Measurements from ENCODE around the gene NFIA. TPM values are rescaled to one million over a fixed set of nuclear protein-coding genes. Genes with fewer than 3 reads are reported as not detected.

NFIA gene
- total RNA-seq, 1 experiment from 2014 or later = 0.35 TPM

DNA sequence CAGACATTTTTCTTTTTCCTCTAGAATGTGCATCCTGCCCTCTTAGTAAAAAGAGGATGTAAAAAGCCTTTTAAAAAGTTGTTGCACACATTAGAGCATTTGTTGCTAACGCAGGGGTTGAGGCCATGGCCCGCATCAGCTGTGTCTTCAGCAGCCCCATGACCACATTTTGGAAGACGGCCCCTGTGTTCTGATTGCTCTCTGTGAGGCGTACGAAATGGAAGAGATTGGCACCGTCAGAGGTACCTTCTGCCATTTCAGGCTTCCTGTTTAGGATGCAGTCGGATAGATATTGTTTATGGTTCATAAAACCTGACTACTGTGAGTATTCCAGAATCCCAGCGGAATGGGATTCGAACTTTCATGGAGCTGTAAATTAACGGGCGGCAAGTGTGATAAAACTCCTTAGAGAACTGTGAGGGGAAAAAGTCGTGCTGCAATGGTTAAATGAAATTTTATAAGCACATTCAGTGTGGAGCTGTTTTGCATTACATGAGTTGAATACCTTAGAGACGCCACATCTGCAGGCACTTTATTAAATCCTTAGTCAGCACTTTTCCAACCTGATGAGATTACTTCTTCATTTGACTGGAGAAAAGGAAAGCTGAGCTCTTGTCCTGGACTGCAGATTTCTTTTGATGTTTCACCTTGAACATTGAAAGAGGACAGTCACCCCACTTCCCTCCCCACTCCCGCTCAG lies 368.7 kb downstream of the NFIA start:
- Histone ChIP-seq H2AFZ (ENCODE audit: low read length) (no peak overlapping the region), H3K4me2 (ENCODE audit: insufficient read depth, insufficient read length, low read length) (no peak overlapping the region), H3K18ac (ENCODE audit: insufficient read length, low read depth, low read length) (no peak overlapping the region), H4K91ac (ENCODE audit: insufficient read length, low read depth, low read length) (no peak overlapping the region), H2BK120ac (ENCODE audit: low read depth, low read length, poor library complexity, severe bottlenecking) (no peak overlapping the region), H2AK5ac (ENCODE audit: insufficient read length, low read length) (no peak overlapping the region), H2BK5ac (ENCODE audit: insufficient read length, low read length) (no peak overlapping the region), H3T11ph (ENCODE audit: low read length) (no peak overlapping the region), H3K14ac (ENCODE audit: insufficient read depth, low read length) (no peak overlapping the region), H3K79me2 (ENCODE audit: insufficient read depth, low read length) (no peaks in the 10 kb centered on the region), H4K5ac (ENCODE audit: insufficient read length, low read depth, low read length) (no peak overlapping the region), H4K8ac (replicated peaks; ENCODE audit: insufficient read length, low read depth, low read length) (no peak overlapping the region), H2BK12ac (ENCODE audit: insufficient read length, low read depth, low read length) (no peak overlapping the region), H3K27ac (ENCODE audit: insufficient read length, low read depth, low read length) (no peak overlapping the region), H2BK15ac (ENCODE audit: low read depth, low read length) (no peak overlapping the region), H3K56ac (ENCODE audit: insufficient read length, low read depth, low read length) (no peak overlapping the region), H3K4ac (ENCODE audit: low read depth, low read length) (no peak overlapping the region), H4K20me1 (ENCODE audit: control insufficient read depth, insufficient read depth, insufficient read length) (no peaks in the 10 kb centered on the region), H3K9me3 (ENCODE audit: control insufficient read depth, low read depth, low read length) (no peaks in the 10 kb centered on the region), H3K23ac (ENCODE audit: insufficient read length, low read depth, low read length) (no peak overlapping the region), H3K23me2 (ENCODE audit: insufficient read length, low read depth, low read length, poor library complexity, severe bottlenecking) (no peaks in the 10 kb centered on the region), H2BK20ac (ENCODE audit: low read depth, low read length, poor library complexity, severe bottlenecking) (no peak overlapping the region), H3K27me3 (ENCODE audit: insufficient read depth, low read length) (no peaks in the 10 kb centered on the region), H3K4me1 (ENCODE audit: insufficient read depth, low read length) (no peaks in the 10 kb centered on the region), H3K79me1 (ENCODE audit: insufficient read depth, low read depth, low read length, poor library complexity, severe bottlenecking) (no peaks in the 10 kb centered on the region), H3K9ac (ENCODE audit: extremely low read depth, insufficient read length, low read length) (no peak overlapping the region)
- Mint-ChIP-seq H3K27ac (no peak overlapping the region), H3K27me3 (ENCODE audit: low read depth) (no peaks in the 10 kb centered on the region; the same call in 1 of the 2 replicates), H3K36me3 (ENCODE audit: insufficient read depth in 1 of 3, low read depth in 3 of 3) (no peaks in the 10 kb centered on the region), H3K4me1 (peaks cover 24 to 25% of the 10 kb centered on the region in 2 experiments), H3K9me3 (no peaks in the 10 kb centered on the region; a peak in 1 of 5 replicates), H3K4me3 (no peak overlapping the region)
- TF ChIP-seq CTCF (conservative IDR thresholded peaks at IDR 0.05) = no peak
- no peak for DNase-seq
- WGBS (ENCODE audit: extremely low coverage, insufficient read length, low lambda C conversion rate) = no CpG with 5 or more reads among the region's 14 CpGs

Measured in H9 (cell line).